Testis (tissue), 3 donors: ENCODE results near the gene IGFBPL1. TPM values are rescaled to one million over a fixed set of nuclear protein-coding genes. Genes with fewer than 3 reads are reported as not detected.

Experiments used
- DNase-seq: peaks from one replicate; pipeline ENCODE4 v3.0.0-alpha.2; 2019
- H3K27ac ChIP-seq, 2 donors: fragments of 200-600 bp; sonication (generic); one replicate each; pipeline ENCODE4 v1.5.1; 2019
- H3K27me3 ChIP-seq: fragments of 200-600 bp; sonication (generic); one replicate; pipeline ENCODE4 v1.5.1; 2019
- H3K36me3 ChIP-seq: fragments of 200-600 bp; sonication (generic); one replicate; pipeline ENCODE4 v1.5.1; 2017; ENCODE audit warnings: low read depth; ENCODE audit errors: missing control alignments
- H3K4me1 ChIP-seq: fragments of 200-600 bp; sonication (generic); one replicate; pipeline ENCODE4 v1.5.1; 2019
- H3K4me3 ChIP-seq, 2 donors: fragments of 200-600 bp; sonication (generic); one replicate each; pipeline ENCODE4 v1.5.1; 2017 to 2019
- H3K9me3 ChIP-seq: fragments of 200-600 bp; sonication (generic); one replicate; pipeline ENCODE4 v1.5.1; 2017
- CTCF ChIP-seq, 3 experiments: fragments of 450-650 bp in 2 of 3; fragments of 200-600 bp in 1 of 3; sonication (generic) in 1 of 3; IDR thresholded peaks; one replicate each; pipeline ENCODE4 v1.5.1; 2016 to 2019; ENCODE audit warnings: antibody characterized with exemption in 3 of 3, mild to moderate bottlenecking in 2 of 3, moderate library complexity in 1 of 3
- POLR2A ChIP-seq: fragments of 450-650 bp; IDR thresholded peaks from one replicate; pipeline ENCODE4 v1.6.1; 2017; ENCODE audit warnings: antibody characterized with exemption, mild to moderate bottlenecking, moderate library complexity
- WGBS, 2 donors: methylation state at CpG; one replicate each; pipeline ENCODE4 v1.1.5; 2018; 5-methylcytosine and 5-hydroxymethylcytosine counted together
- intact Hi-C: fragments of 100-400 bp; cut with DNase I; formaldehyde crosslinking; loops from one replicate; pipeline ENCODE4 v1.15.1; 2023; ENCODE audit warnings: low total_unique reads
- polyA plus RNA-seq: library from polyadenylated mRNA; stranded (reverse); fragments of 350-450 nt; fragmentation: Illumina TruSeq; extraction: RNeasy Lipid Tissue Mini Kit (QIAGEN cat#74804); gene quantifications from one replicate; pipeline ENCODE4 v1.2.3, GENCODE V29; 2014; ENCODE audit warnings: low read depth, low replicate concordance; ENCODE audit not compliant: insufficient read depth
- total RNA-seq, 2 donors: library from RNA; depleted of rRNA; stranded (reverse); fragments of >200 nt; gene quantifications; one replicate each; pipeline ENCODE4 v1.2.3, GENCODE V29; 2016

Gene IGFBPL1
- total and polyA plus RNA-seq, 3 donors from 2014 or later = 5.8 to 18.4 (median 18.0) TPM

GRCh38 chr9:38423273-38423972, 831 bp downstream of the IGFBPL1 start:
- peak overlapping the region; percentile 52 to 56 for H3K4me3 ChIP-seq
- WGBS, 2 donors = 24 to 27% methylated on average over 9 to 15 of the region's 15 CpGs
- no peak overlapping the region for H3K27ac ChIP-seq
- H3K4me1 ChIP-seq = no peaks in the 10 kb centered on the region
- no peaks in the 10 kb centered on the region for H3K36me3 ChIP-seq
- intact Hi-C loops = no loop called here
- H3K27me3 ChIP-seq = no peaks in the 10 kb centered on the region
- TF ChIP-seq POLR2A (no peak), CTCF (IDR thresholded peaks at IDR 0.05) (no peak)
- H3K9me3 ChIP-seq = no peaks in the 10 kb centered on the region
- no peak for DNase-seq

- no peak for DNase-seq
- H3K27ac ChIP-seq = no peak overlapping the region
Observed at GRCh38 chr9:38422555-38423260, 1.5 kb downstream of the IGFBPL1 start.

DNA sequence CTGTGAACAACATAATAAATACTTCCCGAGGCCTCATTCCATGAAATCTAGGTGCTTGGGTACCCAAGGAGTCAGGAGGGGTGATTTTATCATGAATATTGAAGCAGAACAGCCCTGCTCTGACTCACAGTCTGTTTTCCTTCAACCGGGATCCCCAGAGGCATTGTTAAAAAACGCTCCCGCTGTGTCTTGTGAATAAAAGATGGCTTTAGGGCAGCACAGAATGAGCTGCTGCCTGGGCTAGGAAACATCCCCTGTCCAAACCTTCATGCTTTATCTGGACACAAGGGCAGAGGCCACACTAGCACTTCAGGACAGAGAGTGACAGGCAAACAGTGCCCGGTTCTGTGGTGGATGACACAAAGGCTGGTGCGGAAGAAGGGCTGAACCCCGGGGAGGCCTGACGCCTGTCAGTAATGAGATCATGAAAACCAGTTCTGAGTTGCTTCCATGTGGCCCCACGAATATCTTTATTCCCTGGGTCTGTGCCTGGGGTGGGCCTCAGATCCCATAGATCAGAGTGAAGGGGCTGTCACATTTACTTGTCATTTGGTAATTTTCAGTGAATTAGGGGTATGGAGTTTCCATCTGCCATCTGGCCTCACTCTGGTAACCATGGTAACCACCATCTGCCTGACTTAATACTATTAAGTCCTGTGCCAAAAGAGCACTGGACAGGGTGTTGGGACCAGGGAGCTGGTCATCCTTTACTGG, 2.6 kb downstream of the IGFBPL1 start:
- H3K27me3 ChIP-seq = no peaks in the 10 kb centered on the region
- H3K4me1 ChIP-seq = no peaks in the 10 kb centered on the region
- intact Hi-C loops = no loop called here
- no peak overlapping the region for H3K4me3 ChIP-seq
- TF ChIP-seq POLR2A = no peak
- TF ChIP-seq CTCF (IDR thresholded peaks at IDR 0.05) = no peak
- WGBS, 2 donors = 67 to 75% methylated on average over 5 to 9 of the region's 9 CpGs
- no peak overlapping the region for H3K27ac ChIP-seq
- H3K9me3 ChIP-seq = no peaks in the 10 kb centered on the region
- no peak for DNase-seq
- H3K36me3 ChIP-seq = no peaks in the 10 kb centered on the region

More at GRCh38 chr9:38422555-38423260, 1.5 kb downstream of the IGFBPL1 start:
- Histone ChIP-seq H3K27me3 (no peaks in the 10 kb centered on the region), H3K4me1 (no peaks in the 10 kb centered on the region), H3K9me3 (no peaks in the 10 kb centered on the region), H3K36me3 (no peaks in the 10 kb centered on the region), H3K4me3 (no peak overlapping the region)
- intact Hi-C loops = no loop called here
- TF ChIP-seq CTCF (IDR thresholded peaks at IDR 0.05) = no peak
- no peak for TF ChIP-seq POLR2A
- WGBS, 2 donors = 68 to 70% methylated on average over 7 of the region's 7 CpGs

- Histone ChIP-seq H3K27me3 (no peaks in the 10 kb centered on the region), H3K4me3 (no peak overlapping the region), H3K4me1 (no peaks in the 10 kb centered on the region), H3K27ac (no peak overlapping the region), H3K36me3 (no peaks in the 10 kb centered on the region), H3K9me3 (no peaks in the 10 kb centered on the region)
- no peak for TF ChIP-seq POLR2A
- no peak for TF ChIP-seq CTCF (IDR thresholded peaks at IDR 0.05)
- no peak for DNase-seq
- 70 to 74% methylated on average over 5 of the region's 5 CpGs for whole genome bisulfite sequencing, 2 donors
- intact Hi-C loops = no loop called here
Observed at GRCh38 chr9:38419181-38419580, 5.1 kb downstream of the IGFBPL1 start.
